Stimulated activated CD8-positive, alpha-beta memory T cell treated with anti-CD3 and anti-CD28 coated beads, Interleukin-2, amount 100 ng/mL, for 1 hour (primary cell): ENCODE results near the gene ZBED1.
"Not testable (repeated sequence)": the region's sequence is repeated elsewhere in the genome, so short reads cannot be mapped to it uniquely, and the experiment has no call there.

ENCODE experiments used
- DNase-seq, 2 donors: peaks; one replicate each; pipeline ENCODE4 v3.0.0-alpha.2; 2020; ENCODE audit warnings: low read depth in 2 of 2

The ZBED1 gene

GRCh38 chrX:2456091-2456490, 44.7 kb downstream of the ZBED1 start:
- DNase-seq: not testable (repeated sequence)

- not testable (repeated sequence) for DNase-seq
Measured at GRCh38 chrX:2454620-2455019, 46.2 kb downstream of the ZBED1 start.

DNA sequence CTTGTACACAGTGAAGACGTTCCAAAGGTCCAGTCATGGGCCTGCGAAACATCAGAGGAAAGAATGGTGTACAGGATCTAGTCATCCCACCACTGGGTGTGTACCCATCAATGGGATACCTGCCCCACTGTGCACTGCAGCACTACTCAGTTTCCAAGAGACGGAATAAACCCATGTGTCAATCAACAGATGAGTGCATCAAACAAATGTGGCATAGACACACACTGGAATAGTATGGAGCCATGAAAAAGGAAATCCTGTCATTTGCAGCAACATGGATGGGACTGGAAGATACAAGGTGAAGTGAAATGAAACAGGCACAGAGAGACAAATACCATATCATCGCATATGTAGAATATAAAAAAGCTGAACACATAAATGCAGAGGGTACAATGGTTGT, 48.0 kb downstream of the ZBED1 start:
- DNase-seq: no peak

GRCh38 chrX:2452317-2452784, 48.4 kb downstream of the ZBED1 start:
- DNase-seq: no peak

DNA sequence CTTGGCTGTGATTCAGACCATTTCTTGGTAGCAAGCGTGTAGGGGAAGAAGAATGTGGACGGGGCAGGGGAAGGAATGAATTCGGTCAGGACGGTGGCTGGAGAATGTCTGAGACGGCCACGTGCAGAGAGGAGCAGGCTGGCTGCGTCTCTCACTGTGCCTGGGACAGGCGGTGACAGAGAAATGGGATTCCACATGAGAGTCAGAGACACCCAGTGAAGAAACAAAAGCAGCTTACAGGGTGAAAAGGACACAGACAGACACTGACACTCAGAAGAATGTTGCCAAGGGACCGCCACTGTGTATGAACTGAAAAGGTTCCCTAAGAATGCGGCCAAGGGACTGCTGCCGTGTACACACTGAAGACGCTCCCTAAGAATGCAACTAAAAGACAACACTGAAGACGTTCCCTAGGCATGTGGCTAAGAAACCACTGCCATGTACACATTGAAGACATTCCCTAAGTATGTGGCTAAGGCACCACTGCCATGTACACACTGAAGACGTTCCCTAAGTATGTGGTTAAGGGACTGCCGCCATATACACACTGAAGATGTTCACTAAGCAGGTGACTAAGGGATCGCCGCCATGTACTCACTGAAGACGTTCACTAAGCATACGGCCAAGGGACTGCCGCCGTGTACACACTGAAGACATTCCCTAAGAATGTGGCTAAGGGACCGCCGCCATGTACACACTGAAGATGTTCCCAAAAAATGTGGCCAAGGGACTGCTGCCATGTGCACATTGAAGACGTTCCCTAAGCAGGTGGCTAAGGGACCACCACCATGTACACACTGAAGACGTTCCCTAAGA, 49.1 kb downstream of the ZBED1 start:
- no peak for DNase-seq

- no peak for DNase-seq
Measured at GRCh38 chrX:2450681-2451080, 50.1 kb downstream of the ZBED1 start.

DNA sequence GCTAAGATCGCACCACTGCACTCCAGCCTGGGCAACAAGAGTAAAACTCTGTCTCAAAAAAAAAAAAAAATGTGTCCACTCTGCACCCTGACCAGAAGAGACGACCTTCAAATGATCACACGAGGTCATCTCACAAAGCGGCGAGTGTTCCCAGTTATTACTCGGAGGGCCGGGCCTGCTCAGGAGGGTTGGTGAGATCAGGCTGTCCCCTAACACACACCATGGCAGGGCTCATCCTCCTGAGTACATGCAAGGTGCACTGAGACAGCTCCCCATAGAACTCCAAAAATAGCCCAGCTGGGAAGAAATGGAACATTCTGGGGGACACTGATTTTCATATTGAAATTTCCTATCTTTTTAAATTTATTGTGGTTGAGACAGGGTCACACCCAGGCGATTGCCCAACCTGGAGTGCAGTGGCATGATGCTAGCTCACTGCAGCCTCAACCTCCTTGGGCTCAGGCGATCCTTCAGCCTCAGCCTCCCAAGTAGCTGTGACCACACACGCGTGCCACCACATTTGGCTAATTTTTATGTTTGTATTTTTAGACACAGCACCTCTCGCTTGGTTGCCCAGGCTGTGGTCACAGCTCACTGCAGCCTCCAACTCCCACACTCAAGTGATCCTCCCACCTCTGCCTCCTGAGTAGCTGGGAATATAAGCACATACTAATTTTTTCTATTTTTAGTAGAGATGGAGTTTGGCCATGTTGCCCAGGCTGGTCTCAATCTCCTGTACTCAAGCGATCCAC, 51.5 kb downstream of the ZBED1 start:
- DNase-seq: no peak

DNA sequence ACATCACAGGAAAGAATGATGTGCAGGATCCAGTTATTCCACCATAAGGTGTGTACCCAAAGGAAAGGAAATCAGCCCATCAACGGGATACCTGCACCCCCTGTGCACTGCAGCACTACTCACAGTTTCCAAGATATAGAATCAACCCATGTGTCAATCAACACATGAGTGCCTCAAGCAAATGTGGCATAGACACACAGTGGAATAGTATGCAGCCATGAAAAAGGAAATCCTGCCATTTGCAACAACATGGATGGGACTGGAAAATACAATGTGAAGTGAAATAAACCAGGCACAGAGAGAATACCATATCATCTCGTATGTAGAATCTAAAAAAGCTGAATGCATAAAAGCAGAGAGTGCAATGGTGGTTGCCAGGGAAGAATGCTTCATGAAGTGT, 53.3 kb downstream of the ZBED1 start:
- DNase-seq: no peak

- DNase-seq: no peak
Measured at GRCh38 chrX:2446815-2447214, 54.0 kb downstream of the ZBED1 start.

- no peak for DNase-seq
Measured at GRCh38 chrX:2445662-2446623, 54.8 kb downstream of the ZBED1 start.

DNA sequence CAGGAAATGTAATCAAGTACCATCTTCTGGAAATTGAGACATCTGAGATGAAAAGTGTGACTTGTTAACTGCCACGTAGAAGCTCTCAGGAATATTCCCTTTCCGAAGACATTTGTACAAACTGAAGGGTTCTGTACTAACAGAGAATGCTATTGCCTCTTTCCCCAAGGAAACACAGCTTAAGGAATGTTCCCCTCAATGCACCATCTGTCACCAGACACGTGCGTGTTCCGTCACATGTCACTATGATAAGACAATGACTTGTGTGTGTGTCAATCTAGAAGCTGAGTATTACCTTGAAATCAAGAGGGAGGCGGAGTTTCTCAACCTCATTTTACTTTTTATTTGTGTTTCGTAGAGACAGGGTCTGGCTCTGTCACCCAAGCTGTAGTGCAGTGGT, 58.1 kb downstream of the ZBED1 start:
- no peak for DNase-seq

GRCh38 chrX:2441466-2441865, 59.3 kb downstream of the ZBED1 start:
- DNase-seq: no peak

- no peak for DNase-seq
Measured at GRCh38 chrX:2439613-2440012, 61.2 kb downstream of the ZBED1 start.
